Neural cell (in vitro differentiated cells): Measurements from ENCODE around the gene GLS. TPM values are rescaled to one million over a fixed set of nuclear protein-coding genes. Genes with fewer than 3 reads are reported as not detected.

ENCODE experiments used
- H2AFZ ChIP-seq: fragments of 200-600, 300-800 bp; sonication (generic), shearing (Covaris generic); 2 replicates; pipeline ENCODE4 v1.6.0; 2014; ENCODE audit warnings: low read depth, mild to moderate bottlenecking, antibody characterized with exemption, low read length, moderate library complexity
- H3F3A ChIP-seq: fragments of 200-600 bp; shearing (Covaris generic); 2 replicates; pipeline ENCODE4 v1.6.1; 2016; ENCODE audit warnings: mild to moderate bottlenecking, moderate library complexity, mixed read lengths, antibody characterized with exemption, low read length; ENCODE audit not compliant: insufficient read depth, poor library complexity, severe bottlenecking
- H3K27ac ChIP-seq: fragments of 200-600, 300-800 bp; sonication (generic), shearing (Covaris generic); 2 replicates; pipeline ENCODE4 v1.5.1; 2014; ENCODE audit warnings: mild to moderate bottlenecking, low read length, moderate library complexity
- H3K27me3 ChIP-seq: fragments of 300-800, 200-600 bp; sonication (generic), shearing (Covaris generic); 2 replicates; pipeline ENCODE4 v1.6.0; 2014; ENCODE audit warnings: mild to moderate bottlenecking, low read depth, low read length, moderate library complexity; ENCODE audit not compliant: insufficient read depth
- H3K36me3 ChIP-seq: fragments of 300-800, 200-600 bp; sonication (generic), shearing (Covaris generic); 2 replicates; pipeline ENCODE4 v1.5.1; 2014; ENCODE audit warnings: mild to moderate bottlenecking, antibody characterized with exemption, low read length, moderate library complexity; ENCODE audit not compliant: insufficient read depth
- H3K4me2 ChIP-seq: fragments of 300-800, 200-600 bp; sonication (generic), shearing (Covaris generic); 2 replicates; pipeline ENCODE4 v1.6.0; 2014; ENCODE audit warnings: mild to moderate bottlenecking, low read length
- H3K4me3 ChIP-seq: fragments of 300-800, 200-600 bp; sonication (generic), shearing (Covaris generic); 2 replicates; pipeline ENCODE4 v1.5.1; 2014; ENCODE audit warnings: mild to moderate bottlenecking, low read length, moderate library complexity
- H3K79me2 ChIP-seq: fragments of 200-600 bp; shearing (Covaris generic); replicated peaks from 2 replicates; pipeline ENCODE4 v1.6.0; 2014; ENCODE audit warnings: mild to moderate bottlenecking, low read length, moderate library complexity; ENCODE audit not compliant: insufficient read depth
- H3K9ac ChIP-seq: fragments of 300-800, 200-600 bp; sonication (generic), shearing (Covaris generic); 2 replicates; pipeline ENCODE4 v1.6.1; 2016; ENCODE audit warnings: mild to moderate bottlenecking, low read length, mixed read lengths
- H3K9me2 ChIP-seq: fragments of 200-600 bp; shearing (Covaris generic); 2 replicates; pipeline ENCODE4 v1.6.1; 2016; ENCODE audit warnings: mild to moderate bottlenecking, low read length, mixed read lengths; ENCODE audit not compliant: insufficient read depth
- H3K9me3 ChIP-seq: fragments of 200-600, 300-800 bp; sonication (generic), shearing (Covaris generic); 2 replicates; pipeline ENCODE4 v1.6.1; 2016; ENCODE audit warnings: mild to moderate bottlenecking, mixed run types, low read length, moderate library complexity, mixed read lengths
- H4K20me1 ChIP-seq: fragments of 200-600 bp; shearing (Covaris generic); 2 replicates; pipeline ENCODE4 v1.6.1; 2016; ENCODE audit warnings: mild to moderate bottlenecking, mixed run types; ENCODE audit not compliant: insufficient read depth
- CTCF ChIP-seq: fragments of 450-650 bp; IDR thresholded peaks from 2 replicates; pipeline ENCODE4 v1.5.1; 2014; ENCODE audit warnings: antibody characterized with exemption, mild to moderate bottlenecking, moderate library complexity; ENCODE audit not compliant: poor library complexity, severe bottlenecking
- EP300 ChIP-seq: fragments of 450-650 bp; conservative IDR thresholded peaks from 2 replicates; pipeline ENCODE4 v1.6.1; 2014; ENCODE audit warnings: antibody characterized with exemption, mild to moderate bottlenecking, moderate library complexity; ENCODE audit not compliant: poor library complexity, severe bottlenecking
- EZH2 ChIP-seq: fragments of 200-600, 300-800 bp; shearing (Covaris generic), sonication (generic); IDR thresholded peaks from 2 replicates; pipeline ENCODE4 v1.6.1; 2014; ENCODE audit warnings: antibody characterized with exemption, low read length, borderline replicate concordance, mild to moderate bottlenecking; ENCODE audit not compliant: insufficient read depth, poor library complexity, severe bottlenecking
- MXI1 ChIP-seq: fragments of 450-650 bp; conservative IDR thresholded peaks from 2 replicates; pipeline ENCODE4 v1.6.1; 2014; ENCODE audit warnings: antibody characterized with exemption, mild to moderate bottlenecking; ENCODE audit not compliant: poor library complexity, severe bottlenecking
- POLR2AphosphoS5 ChIP-seq: IDR thresholded peaks from 2 replicates; pipeline ENCODE4 v1.6.1; 2012
- RAD21 ChIP-seq: fragments of 450-650 bp; conservative IDR thresholded peaks from 2 replicates; pipeline ENCODE4 v1.6.1; 2014; ENCODE audit warnings: antibody characterized with exemption, mild to moderate bottlenecking, moderate library complexity
- REST ChIP-seq: IDR thresholded peaks from 2 replicates; pipeline ENCODE4 v1.6.1; 2012; ENCODE audit warnings: borderline replicate concordance
- SMC3 ChIP-seq: fragments of 450-650 bp; conservative IDR thresholded peaks from 2 replicates; pipeline ENCODE4 v1.6.1; 2014; ENCODE audit warnings: antibody characterized with exemption, mild to moderate bottlenecking, moderate library complexity; ENCODE audit not compliant: poor library complexity
- TAF1 ChIP-seq: IDR thresholded peaks from 2 replicates; pipeline ENCODE4 v1.6.1; 2012; ENCODE audit warnings: low read depth
- polyA plus RNA-seq: library from polyadenylated mRNA; depleted of rRNA; stranded (reverse); fragments of >200 nt; gene quantifications from 2 replicates; pipeline ENCODE4 v1.2.3, GENCODE V29; 2014

The GLS gene
- polyA plus RNA-seq, 1 donor from 2014 or later, result 90.2 TPM

- no peak overlapping the region for H3K27ac ChIP-seq
- no peak overlapping the region for H2AFZ ChIP-seq
- no peak overlapping the region for H3K9ac ChIP-seq
- no peak overlapping the region for H3K4me3 ChIP-seq
- no peaks in the 10 kb centered on the region for H3F3A ChIP-seq
- no peaks in the 10 kb centered on the region for H3K9me2 ChIP-seq
- peaks cover 7% of the 10 kb centered on the region for H3K36me3 ChIP-seq
- H3K27me3 ChIP-seq, result no peaks in the 10 kb centered on the region
- TF ChIP-seq CTCF (no peak), RAD21 (no peak), EZH2 (no peak), MXI1 (no peak), REST (no peak), SMC3 (no peak), TAF1 (no peak), EP300 (no peak), POLR2AphosphoS5 (no peak)
- H3K9me3 ChIP-seq, result no peaks in the 10 kb centered on the region
- no peaks in the 10 kb centered on the region for H3K79me2 ChIP-seq
- no peaks in the 10 kb centered on the region for H4K20me1 ChIP-seq
- no peak overlapping the region for H3K4me2 ChIP-seq
These were observed 106.5 kb downstream of the GLS start for GRCh38 chr2:190987116-190987515.

GRCh38 chr2:190987938-190988337 lies 107.3 kb downstream of the GLS start:
- no peaks in the 10 kb centered on the region for H3K27me3 ChIP-seq
- H3F3A ChIP-seq, result no peaks in the 10 kb centered on the region
- no peaks in the 10 kb centered on the region for H4K20me1 ChIP-seq
- H3K9ac ChIP-seq, result no peak overlapping the region
- peaks cover 6% of the 10 kb centered on the region for H3K36me3 ChIP-seq
- H3K4me2 ChIP-seq, result no peak overlapping the region
- H3K9me3 ChIP-seq, result no peaks in the 10 kb centered on the region
- no peak overlapping the region for H3K27ac ChIP-seq
- no peak overlapping the region for H3K4me3 ChIP-seq
- no peak for TF ChIP-seq MXI1
- no peak for TF ChIP-seq EZH2
- no peak for TF ChIP-seq REST
- no peak for TF ChIP-seq TAF1
- no peak for TF ChIP-seq SMC3
- no peak for TF ChIP-seq RAD21
- TF ChIP-seq EP300, result no peak
- TF ChIP-seq POLR2AphosphoS5, result no peak
- TF ChIP-seq CTCF, result no peak
- H3K79me2 ChIP-seq, result no peaks in the 10 kb centered on the region
- no peaks in the 10 kb centered on the region for H3K9me2 ChIP-seq
- H2AFZ ChIP-seq, result no peak overlapping the region
